Keratinocyte (primary cell): ENCODE results near the gene CLCN2.

Experiments
- EZH2 ChIP-seq: IDR thresholded peaks from one replicate; pipeline ENCODE4 v1.6.1; 2012; ENCODE audit warnings: inconsistent platforms, mild to moderate bottlenecking, low read length, moderate library complexity
- TF ChIP-seq, protein P1 (sequence below), 3 experiments: IDR thresholded peaks in 1 of 3; conservative IDR thresholded peaks in 1 of 3; optimal IDR thresholded peaks in 1 of 3; 2 replicates in 2 of 3; 3 replicates in 1 of 3; pipeline versions ENCODE3 to v1.5.1; 2011; ENCODE audit warnings: low read length in 3 of 3, mild to moderate bottlenecking in 3 of 3, moderate library complexity in 2 of 3, control low read depth in 1 of 3, inconsistent platforms in 1 of 3; ENCODE audit not compliant: insufficient read depth in 2 of 3; ENCODE audit errors: extremely low read depth in 1 of 3

DNA sequence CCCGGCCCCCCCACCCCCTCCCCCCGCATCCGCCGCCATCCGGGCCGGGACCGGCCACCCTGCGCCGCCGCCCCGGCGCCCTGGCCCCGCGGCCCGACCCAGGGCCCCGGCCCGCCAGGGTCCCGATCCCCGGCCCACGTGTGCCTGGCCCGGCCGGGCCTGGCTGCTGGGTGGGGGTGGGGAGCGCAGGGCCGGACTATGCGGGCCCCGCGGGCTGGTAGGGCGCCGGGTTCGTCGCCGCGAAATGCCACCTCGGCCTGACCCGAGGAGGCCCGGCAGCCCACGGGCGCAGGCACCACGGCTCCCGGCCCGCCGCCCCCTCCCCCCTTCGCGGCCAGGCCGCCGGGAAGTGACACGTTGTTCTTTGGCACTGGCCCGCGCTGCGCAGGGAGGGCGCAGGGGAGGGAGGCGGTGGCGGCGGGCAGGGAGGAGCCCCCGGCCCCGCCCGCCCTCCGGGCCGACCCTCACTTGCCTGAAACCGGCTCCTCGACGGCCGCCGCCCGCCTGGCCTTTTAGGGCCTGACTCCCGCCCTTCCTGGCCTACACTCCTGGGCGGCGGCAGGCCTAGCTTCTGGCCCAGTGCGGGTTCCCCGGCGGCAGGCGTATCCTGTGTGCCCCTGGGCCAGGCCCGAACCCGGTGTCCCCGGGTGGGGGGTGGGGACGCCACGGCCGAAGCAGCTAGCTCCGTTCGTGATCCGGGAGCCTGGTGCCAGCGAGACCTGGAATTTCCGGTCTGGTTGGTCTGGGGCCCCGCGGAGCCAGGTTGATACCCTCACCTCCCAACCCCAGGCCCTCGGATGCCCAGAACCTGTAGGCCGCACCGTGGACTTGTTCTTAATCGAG, 46.5 kb downstream of the CLCN2 start:
- TF ChIP-seq, protein P1, sequence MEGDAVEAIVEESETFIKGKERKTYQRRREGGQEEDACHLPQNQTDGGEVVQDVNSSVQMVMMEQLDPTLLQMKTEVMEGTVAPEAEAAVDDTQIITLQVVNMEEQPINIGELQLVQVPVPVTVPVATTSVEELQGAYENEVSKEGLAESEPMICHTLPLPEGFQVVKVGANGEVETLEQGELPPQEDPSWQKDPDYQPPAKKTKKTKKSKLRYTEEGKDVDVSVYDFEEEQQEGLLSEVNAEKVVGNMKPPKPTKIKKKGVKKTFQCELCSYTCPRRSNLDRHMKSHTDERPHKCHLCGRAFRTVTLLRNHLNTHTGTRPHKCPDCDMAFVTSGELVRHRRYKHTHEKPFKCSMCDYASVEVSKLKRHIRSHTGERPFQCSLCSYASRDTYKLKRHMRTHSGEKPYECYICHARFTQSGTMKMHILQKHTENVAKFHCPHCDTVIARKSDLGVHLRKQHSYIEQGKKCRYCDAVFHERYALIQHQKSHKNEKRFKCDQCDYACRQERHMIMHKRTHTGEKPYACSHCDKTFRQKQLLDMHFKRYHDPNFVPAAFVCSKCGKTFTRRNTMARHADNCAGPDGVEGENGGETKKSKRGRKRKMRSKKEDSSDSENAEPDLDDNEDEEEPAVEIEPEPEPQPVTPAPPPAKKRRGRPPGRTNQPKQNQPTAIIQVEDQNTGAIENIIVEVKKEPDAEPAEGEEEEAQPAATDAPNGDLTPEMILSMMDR (optimal IDR thresholded peaks at IDR 0.05 in 1 of 3, IDR thresholded peaks at IDR 0.05 in 1 of 3, conservative IDR thresholded peaks at IDR 0.05 in 1 of 3; ENCODE audit: extremely low read depth in 1 of 3, insufficient read depth in 2 of 3, low read length in 3 of 3) = no peak
- no peak for TF ChIP-seq EZH2
